Bronchial smooth muscle cell (primary cell): Measurements from ENCODE around the gene UBB. TPM values are rescaled to one million over a fixed set of nuclear protein-coding genes. Genes with fewer than 3 reads are reported as not detected.

ENCODE experiments used
- total RNA-seq: library from RNA; depleted of rRNA; stranded (reverse); fragments of >200 nt; gene quantifications from 2 replicates; pipeline ENCODE4 v1.2.1, GENCODE V29; 2014

The UBB gene
- 3,737 and 5,507 TPM in 2 replicates for total RNA-seq

GRCh38 chr17:16380640-16381495 is at the start of gene UBB:
Gene UBB (plus strand): TSS chr17:16381091. CDS start chr17:16381908, 817 bp downstream.

GRCh38 chr17:16353317-16354174 is 27.3 kb upstream of the UBB start, which contains the start of gene CENPV:
Gene CENPV (minus strand): TSS chr17:16353469. CDS start chr17:16353436, 33 bp downstream.

GRCh38 chr17:16415031-16415924 is 34.4 kb downstream of the UBB start, which contains the start of gene TRPV2:
Gene TRPV2 (plus strand): TSS chr17:16415571. CDS start chr17:16417669, 2,098 bp downstream.

Other genes starting within 250 kb of the UBB start
- gene NCOR1, start 165.6 kb upstream of the UBB start, total RNA-seq: 57.8 and 69.3 TPM in 2 replicates
- 17.2 and 19.1 TPM in 2 replicates for gene PIGL, start 163.9 kb upstream of the UBB start, total RNA-seq
- gene CENPV, start 27.6 kb upstream of the UBB start, total RNA-seq: 4.5 and 6.5 TPM in 2 replicates
- 63.0 and 71.9 TPM in 2 replicates for gene TRPV2, start 34.5 kb downstream of the UBB start, total RNA-seq
- 1.4 and 2.7 TPM in 2 replicates for gene LRRC75A, start 111.1 kb downstream of the UBB start, total RNA-seq
- 5.4 and 5.8 TPM in 2 replicates for gene ZNF287, start 188.1 kb downstream of the UBB start, total RNA-seq